NCI-H2227 (cell line): ENCODE data around the gene PCSK7.

Source experiments
- DNase-seq: peaks from one replicate; lab custom pipeline; 2025; ENCODE audit not compliant: unreplicated experiment; lab: John Stamatoyannopoulos, UW

Gene PCSK7

DNA sequence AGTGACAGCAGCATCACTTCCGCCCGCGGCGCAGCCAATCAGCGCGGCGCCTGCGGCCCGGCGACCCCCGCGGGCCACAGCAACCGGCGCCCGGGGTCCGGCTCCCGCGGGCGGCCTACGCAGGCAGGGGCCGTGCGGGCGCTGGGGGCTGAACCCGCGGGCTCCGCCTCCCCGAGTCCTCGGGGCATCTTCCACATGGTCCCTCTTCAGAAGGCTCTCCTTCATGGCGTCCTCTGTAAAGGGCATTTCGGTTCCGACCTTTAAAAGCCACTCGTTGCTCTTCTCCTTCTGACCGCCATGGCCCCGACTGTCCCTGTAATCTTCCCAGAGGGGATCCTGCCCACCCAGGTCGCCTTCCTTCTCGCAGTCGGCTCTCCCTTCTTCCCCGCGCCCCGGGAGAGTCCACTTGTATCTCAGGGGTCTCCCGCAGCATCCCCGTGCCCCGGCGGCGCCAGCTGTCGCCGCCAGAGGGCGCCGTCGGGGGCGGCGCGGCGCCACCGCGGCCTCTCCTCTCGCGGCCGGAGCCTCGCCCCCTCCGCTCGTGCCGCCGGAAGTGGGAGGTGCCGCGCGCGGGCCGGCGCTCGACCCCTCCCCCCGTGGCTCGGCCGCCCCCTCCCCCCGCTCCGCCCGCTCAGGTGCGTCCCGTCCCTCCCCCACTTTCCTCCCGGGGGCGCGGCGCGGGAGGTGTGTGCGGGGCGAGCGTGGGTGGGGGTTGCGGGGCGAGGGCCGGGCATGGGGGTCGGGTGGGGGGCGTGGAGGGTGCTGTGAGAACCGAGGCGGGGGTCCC, 412 bp upstream of the PCSK7 start, which contains the start of gene RNF214:
Gene RNF214 (plus strand): TSS at position 580 of the 787 bp plus-strand sequence. CDS start 1,602 bp downstream, outside the sequence.
- peak; percentile 87 for DNase-seq

DNA sequence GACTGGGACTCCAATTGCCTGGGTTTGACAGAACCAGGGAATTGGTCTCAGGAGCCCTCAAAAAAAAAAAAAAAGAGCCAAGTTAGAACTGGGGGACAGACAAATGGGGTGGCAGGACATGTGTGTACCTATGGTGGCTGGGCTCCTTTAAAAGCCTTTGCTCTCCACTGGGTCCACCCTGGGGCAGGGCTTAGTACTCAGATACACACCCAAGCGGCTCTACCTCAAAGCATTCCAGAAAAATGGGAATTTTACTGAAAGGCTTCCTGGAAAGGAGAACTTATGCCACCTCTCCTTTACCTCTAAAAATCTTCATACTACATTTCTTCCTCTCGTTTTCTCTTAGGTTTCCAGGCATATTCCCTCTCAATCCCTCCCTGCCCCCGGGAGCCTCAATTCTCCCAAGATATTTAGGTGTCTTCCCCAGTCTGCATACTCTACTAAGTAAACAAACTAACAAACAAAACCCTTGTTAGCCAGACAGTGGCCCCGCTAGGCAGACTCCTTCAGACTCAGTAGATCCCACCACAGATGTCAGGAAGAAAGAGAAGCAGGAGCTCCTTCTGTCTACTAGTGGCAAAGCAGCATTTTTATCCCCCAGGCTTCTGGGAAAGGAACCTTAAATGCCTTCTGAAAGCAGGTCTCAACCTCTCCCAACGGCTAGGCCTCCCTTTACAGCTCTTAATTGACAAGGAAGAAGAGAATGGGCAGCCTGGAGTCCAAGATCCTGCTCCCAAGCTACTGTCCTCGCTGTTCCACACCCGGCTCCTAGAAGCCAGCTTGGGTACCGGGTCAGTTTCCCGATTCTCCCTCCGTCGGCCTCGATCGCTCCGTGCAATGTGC, 653 bp downstream of the PCSK7 start:
- peak; percentile 23 for DNase-seq

DNA sequence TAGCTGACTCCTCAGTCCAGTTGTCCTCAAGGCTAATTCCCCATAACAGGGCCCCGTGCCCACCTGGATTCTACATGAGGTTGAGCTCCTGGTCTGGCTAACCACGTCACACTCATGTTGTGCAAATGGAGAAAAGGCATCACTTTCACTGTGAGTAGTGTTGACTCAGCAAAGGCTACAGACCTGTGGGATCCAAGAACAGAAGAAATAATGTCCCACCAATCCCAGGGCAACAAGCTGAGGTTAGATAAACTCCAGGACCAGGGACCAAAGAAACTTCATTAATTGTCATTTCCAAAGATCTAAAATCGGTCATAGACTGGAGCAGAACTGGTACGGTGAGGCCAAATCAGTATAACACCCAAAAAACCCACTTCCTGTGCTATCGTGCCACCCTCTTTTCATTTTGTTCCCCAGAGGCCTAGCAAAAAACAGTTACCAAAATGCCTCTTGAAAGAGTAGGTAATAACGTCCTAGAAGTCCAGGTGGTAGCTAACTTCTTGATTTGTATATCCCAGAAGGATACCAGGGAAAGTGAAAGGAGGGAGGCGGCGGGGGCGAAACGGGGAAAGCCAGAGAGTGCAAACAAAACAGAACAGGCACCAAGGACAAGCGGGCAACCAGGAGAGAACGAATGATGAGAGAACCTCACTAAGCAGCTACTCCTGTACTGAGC, 1.4 kb downstream of the PCSK7 start:
- no peak for DNase-seq

DNA sequence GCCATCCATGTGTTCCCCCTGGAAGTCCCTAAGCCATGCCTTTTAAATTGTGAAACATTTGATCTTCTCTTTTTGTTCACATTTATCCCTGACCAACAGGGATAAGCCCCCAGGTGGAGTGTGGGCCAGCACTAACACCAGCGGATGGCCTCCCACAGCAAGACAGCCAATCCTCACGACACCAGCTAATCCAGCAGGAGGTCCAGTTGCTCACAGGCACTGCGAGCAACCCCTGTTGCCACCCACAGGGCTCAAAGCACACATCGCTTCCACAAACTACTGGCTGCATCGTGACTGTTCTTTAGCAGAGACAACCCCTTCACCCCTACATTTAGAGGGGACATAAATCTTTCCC, 2.0 kb downstream of the PCSK7 start:
- no peak for DNase-seq

DNA sequence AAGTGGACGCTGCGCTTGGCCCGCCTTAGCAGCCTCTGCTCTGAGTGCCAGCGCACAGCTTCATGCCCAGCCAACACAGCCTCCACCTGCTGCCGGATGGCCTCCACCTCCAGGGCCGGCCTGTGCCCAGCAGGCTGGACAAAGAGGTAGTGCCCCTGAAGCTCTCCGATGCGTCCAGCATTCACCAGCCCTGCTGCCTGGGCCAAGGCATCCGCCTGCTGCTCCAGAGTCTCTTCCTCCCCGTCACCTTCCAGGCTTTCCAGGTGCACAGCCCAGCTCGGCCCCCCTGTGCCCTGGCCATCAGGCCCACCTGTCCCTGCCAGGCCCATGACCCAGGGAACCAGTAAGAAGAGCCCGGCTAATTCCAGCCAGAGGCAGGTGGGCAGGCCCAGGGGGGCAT, 2.5 kb downstream of the PCSK7 start:
- DNase-seq = no peak

DNA sequence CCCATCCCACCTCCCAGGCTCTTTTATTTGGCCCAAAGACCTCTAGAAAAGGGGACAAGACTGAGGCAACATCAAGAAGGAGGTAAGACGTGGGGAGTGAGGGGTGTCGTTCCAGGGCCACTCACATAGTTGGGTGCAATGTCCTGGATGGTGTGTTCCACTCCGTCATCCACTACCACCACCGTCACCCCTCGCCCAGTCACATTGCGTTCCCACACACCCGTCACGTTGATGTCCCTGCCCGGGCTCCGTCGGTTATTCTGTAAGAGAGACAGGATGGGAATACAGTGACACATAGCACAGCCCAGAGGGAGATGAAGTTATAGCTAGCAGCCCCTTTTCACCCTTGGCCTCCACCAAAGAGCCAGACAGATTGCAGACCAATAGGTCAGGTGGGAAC, 3.8 kb downstream of the PCSK7 start:
- DNase-seq = no peak

DNA sequence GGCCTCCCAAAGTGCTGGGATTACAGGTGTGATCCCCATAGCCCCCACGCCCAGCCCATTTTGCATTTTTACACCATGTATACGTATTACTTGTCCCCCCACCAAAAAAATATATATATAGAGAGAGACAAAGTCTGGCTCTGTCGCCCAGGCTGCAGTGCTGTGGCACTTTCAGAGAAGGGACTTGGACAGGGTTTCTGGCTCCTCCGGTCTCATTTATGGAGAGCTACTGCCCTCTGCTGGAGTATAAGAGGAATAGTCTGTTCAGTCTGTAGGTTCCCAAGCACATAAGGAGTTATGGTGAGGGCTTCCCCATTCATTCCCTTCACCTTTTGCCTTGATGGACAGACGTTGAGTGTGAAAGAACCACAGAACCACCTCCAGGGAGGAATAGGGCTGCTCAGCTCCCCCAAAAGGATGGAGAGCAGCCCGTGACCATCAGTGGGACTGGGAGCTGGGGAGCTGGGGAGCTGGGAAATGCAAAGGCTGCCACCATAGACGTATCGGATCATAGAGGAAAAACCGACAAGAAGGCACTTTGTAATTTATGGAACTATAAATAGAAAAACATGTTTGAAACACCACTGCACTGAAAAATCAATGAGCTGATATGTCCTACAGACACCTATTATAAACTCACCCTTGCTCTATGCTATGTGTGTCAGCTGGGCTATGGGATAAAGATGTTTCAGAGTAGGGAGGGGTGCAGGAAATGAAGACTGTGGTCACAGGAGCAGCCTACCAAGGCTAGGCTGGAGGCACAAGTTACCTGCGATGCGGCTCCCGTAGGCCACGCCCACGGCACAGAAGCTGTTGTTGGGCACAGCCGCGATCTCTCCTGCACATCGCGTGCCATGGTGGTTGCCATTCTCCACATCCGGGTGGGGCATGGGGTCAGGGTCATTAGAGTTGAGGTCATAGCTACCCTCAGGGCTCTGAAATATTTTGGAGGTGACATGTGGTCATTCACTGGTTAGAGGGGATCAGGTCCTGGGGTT, 5.2 kb downstream of the PCSK7 start:
- DNase-seq = peak; percentile 73

DNA sequence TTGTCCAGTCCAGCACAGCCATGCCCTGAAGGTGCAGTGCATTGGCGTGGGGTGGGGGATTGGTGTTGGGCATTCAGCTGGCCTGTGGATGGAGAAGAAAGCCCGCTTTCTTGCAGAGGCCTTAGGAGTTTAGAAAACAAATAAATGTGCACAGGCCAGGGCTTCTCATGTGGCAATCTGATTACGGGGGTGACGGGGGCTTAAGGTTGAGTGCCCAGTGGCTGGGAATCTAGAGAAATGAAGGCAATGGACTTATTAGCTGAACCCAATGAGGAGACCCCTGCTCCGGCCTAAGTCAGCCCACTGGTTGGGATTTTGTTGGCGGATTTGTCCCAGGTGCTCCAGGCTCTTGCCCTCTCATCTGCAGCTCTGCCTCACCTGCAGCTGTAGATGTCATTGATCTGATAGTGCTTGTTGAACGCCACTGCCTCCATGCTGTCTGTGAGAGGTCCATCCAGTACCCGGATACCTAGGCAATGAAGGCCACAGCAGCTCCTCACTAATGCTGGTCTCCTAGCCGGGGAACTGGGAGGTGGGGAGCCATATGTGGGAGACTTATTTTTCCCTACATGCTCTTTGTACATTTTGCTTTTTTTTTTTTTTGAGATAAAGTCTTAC, 6.2 kb downstream of the PCSK7 start:
- no peak for DNase-seq

DNA sequence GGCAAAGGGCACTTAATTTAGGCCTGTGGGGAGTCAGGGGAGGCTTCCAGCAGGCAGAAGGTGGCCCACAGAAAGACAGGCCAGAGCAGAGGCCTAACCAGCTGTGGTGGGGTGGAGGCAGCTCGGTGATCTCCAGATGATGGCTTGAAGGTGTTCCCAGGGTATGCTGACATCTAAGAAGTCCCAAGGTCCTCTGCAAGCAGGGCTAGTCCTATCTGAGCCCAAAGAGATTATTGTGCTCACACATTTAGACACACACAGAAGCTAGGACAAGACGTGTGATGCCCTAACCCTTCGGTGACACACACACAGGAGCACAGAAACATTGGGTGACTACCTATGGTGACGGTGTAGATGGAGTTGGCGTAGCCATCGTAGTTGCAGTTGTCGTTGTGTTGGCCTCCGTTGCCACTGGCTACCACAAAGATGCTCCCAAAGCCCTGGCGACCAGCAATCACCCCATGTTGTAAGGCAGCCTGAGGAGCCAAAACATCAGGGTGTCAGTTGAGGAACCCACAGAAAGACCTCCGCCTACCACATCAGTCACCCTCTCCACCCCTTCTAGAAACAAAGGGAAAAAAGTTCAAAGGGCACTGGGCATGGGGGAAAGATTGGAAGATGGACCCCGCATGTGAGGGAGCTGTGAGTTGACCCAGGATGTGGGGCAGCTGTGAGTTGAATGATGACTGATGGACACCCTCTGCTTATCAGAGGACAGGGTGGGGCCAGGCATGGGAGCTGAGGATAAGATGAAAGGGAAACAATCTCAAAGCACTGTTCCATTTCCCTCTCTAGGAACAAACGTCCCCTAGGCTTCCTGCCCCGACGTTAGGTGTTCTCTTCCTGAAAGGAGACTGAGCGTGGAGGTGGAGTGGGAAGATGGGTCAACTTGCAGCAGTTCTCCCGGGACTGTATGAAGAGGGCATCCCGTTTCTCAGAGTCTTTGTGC, 7.9 kb downstream of the PCSK7 start:
- DNase-seq = no peak

DNA sequence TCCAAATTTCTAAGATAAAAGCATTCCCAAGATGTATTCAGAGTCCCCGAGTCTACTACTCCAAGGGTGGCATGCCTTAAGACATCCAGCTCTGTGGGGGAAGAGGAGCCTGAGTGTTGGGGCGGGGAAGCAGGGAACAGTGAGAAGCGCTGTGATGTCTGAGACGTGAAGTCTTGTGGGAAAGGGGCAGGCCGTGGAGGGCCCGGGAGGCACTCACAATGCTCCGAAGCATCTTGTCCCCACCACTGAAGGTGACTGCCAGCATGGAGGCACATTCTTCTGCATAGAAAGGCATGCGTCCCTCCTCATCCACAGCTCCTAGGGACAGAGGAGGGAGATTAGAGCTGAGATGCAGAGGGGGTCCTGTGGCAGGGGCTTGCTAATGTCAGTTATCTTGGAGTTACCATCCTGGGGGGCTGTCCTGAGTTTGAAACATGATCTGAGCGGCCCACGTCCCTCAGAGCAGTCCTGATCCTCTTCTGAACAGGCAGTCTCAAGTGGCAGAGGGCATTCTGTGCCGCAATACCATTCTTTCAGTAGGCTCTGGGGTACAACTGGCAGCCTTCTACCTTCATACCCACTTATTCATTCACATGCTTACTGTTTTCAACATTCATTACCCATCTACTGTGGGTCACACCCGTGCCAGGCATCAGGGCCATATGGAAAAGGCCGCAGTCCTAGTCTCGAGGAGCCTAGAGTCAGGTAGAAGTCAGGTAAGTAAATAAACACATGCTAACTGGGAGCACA, 8.7 kb downstream of the PCSK7 start:
- no peak for DNase-seq

DNA sequence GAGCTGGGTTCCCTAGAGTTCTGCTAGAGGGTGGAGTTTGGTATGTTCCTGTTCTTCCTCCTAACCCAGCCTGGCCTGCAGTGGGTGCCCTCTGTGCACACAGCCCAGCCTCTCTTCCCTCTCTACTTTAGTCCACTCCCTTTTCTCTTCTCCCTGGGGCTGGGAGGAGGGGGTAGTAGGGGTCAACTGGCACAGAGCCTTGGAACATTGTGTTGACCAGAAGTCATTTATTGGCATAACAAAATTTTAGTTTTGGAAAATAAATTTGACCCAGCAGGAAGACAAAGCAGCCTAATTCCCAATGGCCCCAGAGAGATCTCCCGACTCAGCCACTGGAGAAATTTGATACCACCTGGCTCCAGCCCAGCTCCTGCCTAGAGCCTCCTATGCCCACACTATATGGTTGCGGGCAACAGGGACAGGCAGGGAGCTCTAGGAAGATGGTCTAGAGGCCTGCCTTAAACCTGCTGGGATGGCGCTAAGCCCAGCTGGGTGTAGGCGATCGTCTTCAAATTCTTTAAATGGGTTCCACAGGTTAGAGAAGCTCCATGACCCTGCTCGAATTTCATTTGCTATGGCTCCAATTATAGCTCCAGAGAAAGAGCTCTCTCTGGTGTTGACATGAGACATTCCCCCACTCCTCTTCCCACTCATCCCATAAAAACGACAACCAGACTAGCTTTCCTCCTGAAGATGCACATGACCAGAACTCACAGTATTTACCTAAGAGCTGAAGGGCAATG, 9.9 kb downstream of the PCSK7 start:
- DNase-seq = peak; percentile 27

DNA sequence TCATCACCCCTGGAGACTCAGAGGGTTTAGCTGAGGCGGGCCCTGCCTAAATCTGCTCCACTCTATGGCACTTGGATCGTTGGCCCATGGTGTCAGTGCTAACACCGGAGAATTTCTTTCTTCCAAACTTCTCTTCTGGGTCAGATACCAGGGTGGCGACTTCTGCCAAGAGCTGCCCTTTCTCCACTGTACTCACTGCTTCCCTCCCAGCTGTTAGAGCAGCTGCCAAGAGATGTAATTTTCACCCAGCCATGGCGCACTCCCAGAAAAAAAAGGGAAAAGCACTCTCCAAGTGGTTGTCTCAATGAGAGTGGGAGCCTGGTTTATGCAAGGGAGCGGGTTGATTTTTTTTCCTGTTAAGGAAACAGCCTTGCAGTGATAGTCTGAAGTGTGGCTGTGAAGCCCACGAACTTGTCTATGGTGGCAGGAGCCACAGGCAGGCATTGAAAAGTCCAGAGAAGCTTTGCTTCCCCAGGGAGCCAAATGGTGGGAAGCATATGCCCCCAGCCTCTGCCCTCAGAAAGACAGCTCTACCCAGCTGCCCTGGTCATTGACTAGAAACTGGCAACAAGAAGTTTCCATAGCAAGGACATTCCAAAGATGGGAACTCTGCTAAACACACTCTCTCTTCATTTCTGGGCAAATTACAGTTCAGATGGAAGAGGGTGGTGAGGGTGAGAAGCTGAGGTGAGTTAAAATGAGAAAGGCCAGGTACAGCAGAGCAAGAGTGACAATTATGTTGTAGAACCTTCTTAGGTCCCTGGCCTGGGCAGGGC, 10.7 kb downstream of the PCSK7 start:
- peak; percentile 20 for DNase-seq

DNA sequence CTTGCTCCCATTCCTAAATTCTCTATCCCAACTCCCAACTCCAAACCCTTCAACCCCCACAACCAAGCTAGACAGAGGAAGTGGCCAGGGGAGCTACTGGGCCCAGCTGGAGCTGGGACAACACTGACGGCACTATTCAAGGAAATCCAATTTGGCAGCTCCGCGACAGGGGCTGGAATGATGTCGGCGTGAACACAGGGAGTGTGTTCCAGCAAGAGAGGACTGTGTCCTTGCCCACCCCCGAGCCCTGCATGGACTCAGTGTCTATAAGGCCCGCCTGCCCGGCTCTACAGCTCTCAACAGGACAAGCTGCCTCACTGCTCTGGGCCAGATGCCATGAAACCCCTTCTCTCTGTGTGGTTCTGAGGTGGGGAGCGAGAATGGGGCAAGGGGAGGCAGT, 11.3 kb downstream of the PCSK7 start:
- no peak for DNase-seq

DNA sequence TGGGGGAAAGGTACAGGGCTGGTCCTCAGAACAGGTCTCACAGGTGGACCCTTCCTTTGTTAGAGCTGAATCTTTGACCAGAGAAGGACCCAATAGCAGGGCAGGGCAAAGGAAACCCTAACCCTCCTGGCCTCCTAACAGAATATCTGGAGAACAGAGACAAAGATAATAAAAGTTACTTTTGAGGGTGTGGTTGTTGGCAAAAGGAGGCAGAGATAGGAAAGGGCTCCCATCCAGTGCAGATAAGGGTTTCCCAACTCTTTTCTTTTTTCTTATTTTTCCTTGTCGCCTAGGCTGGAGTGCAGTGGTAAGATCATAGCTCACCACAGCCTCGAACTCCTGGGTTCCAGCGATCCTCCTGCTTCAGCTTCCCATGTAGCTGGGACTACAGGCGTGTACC, 11.9 kb downstream of the PCSK7 start:
- no peak for DNase-seq

DNA sequence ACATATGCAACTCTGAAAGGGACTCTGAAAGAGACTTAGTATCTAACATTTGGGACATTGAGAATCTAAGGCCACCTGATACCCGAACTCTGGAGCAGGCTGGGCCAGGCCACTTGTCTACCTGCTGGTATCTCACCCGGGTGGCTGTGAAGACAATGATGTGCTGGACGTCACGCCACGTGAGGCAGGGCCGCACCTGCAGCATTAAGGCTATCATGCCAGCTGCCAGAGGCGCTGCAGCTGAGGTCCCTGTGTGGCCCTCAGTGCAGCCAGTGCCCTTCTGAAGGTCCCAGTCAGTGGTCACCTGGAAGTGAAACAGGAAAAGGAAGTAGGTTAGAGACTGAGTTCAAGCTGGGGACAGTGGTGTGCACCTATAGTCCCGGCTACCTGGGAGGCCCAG, 12.4 kb downstream of the PCSK7 start:
- no peak for DNase-seq

DNA sequence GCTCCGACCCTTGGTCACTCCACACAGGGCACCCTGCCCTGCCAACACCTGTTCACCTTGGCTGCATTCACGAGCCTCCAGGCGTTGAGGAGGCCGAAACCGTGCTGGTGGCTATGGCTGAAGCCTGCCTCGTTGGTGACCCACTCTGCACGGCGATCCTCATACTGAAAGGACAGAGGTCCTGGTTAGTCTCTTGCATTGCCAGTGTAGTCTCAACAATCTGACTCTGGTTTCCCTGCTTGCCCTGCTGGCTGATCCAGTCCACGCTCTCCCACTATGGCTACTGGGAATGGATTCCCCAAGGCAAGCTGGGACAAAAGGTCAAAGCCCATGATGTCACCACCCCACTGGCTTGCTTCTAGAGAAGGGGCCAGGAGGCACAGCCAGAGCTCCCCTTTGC, 12.9 kb downstream of the PCSK7 start:
- no peak for DNase-seq
